ENCODE measurements around the gene VILL.

- TF ChIP-seq YY1 (IDR thresholded peaks at IDR 0.05; ENCODE audit: insufficient read depth, insufficient read length): no peak
- TF ChIP-seq SUZ12 (IDR thresholded peaks at IDR 0.05; ENCODE audit: extremely low read depth, insufficient read depth, insufficient read length): no peak
Measured at GRCh38 chr3:37971467-37971866, 19.1 kb upstream of the VILL start.
